RKO (cell line): ENCODE results near the gene MYO9A.
"Not testable (repeated sequence)": the region's sequence is repeated elsewhere in the genome, so short reads cannot be mapped to it uniquely, and the experiment has no call there.

ENCODE experiments used
- DNase-seq: peaks from one replicate; pipeline ENCODE4 v3.0.0-alpha.2; 2016; ENCODE audit warnings: low spot score

The MYO9A gene

GRCh38 chr15:71874245-71874644, 243.7 kb downstream of the MYO9A start:
- no peak for DNase-seq

GRCh38 chr15:71858232-71858631, 259.7 kb downstream of the MYO9A start:
- DNase-seq: not testable (repeated sequence)

GRCh38 chr15:71853543-71853942, 264.4 kb downstream of the MYO9A start:
- no peak for DNase-seq

GRCh38 chr15:71844916-71845315, 273.0 kb downstream of the MYO9A start:
- DNase-seq: no peak

GRCh38 chr15:71841563-71841962, 276.4 kb downstream of the MYO9A start:
- no peak for DNase-seq

GRCh38 chr15:71830981-71831380, 287.0 kb downstream of the MYO9A start:
- no peak for DNase-seq

GRCh38 chr15:71826196-71826595, 291.8 kb downstream of the MYO9A start:
- no peak for DNase-seq

GRCh38 chr15:71825021-71825730, 292.8 kb downstream of the MYO9A start:
- no peak for DNase-seq

- DNase-seq: no peak
These were observed 294.1 kb downstream of the MYO9A start for GRCh38 chr15:71823801-71824200.

- no peak for DNase-seq
These were observed 294.9 kb downstream of the MYO9A start for GRCh38 chr15:71822890-71823630.

- DNase-seq: no peak
These were observed 296.3 kb downstream of the MYO9A start for GRCh38 chr15:71821547-71822129.

- DNase-seq: no peak
These were observed 297.8 kb downstream of the MYO9A start for GRCh38 chr15:71820127-71820526.

GRCh38 chr15:71817351-71817750, 300.6 kb downstream of the MYO9A start:
- no peak for DNase-seq

- no peak for DNase-seq
These were observed 302.6 kb downstream of the MYO9A start for GRCh38 chr15:71815301-71815700.

GRCh38 chr15:71813723-71814470, 304.1 kb downstream of the MYO9A start:
- DNase-seq: no peak

GRCh38 chr15:71812966-71813722, 304.8 kb downstream of the MYO9A start:
- no peak for DNase-seq

- no peak for DNase-seq
These were observed 305.9 kb downstream of the MYO9A start for GRCh38 chr15:71811752-71812735.

GRCh38 chr15:71811036-71811736, 306.8 kb downstream of the MYO9A start:
- DNase-seq: no peak

- no peak for DNase-seq
These were observed 307.5 kb downstream of the MYO9A start, which contains the start of gene NR2E3 for GRCh38 chr15:71810256-71811035. TSS of gene NR2E3 (plus strand) at chr15:71810554. CDS start at chr15:71810744, 190 bp downstream.
